CD4-positive, alpha-beta T cell treated with Interleukin-17A for 4 hours (primary cell): Measurements from ENCODE around the gene GVQW3.

ENCODE experiments used
- DNase-seq: peaks from one replicate; pipeline ENCODE4 v3.0.0-alpha.2; 2020; ENCODE audit warnings: mixed read lengths

Gene GVQW3

GRCh38 chr11:76380977-76381719 is at the start of gene GVQW3, which contains the start of gene THAP12:
TSS of gene GVQW3 (plus strand) at chr11:76381323. CDS start at chr11:76381829, 506 bp downstream.
TSS of gene THAP12 (minus strand) at chr11:76381132. CDS start at chr11:76380836, 296 bp downstream.
- peak; percentile 97 for DNase-seq

- no peak for DNase-seq
These were observed 46.2 kb upstream of the GVQW3 start for GRCh38 chr11:76334826-76335389.

- DNase-seq = no peak
These were observed 45.3 kb upstream of the GVQW3 start for GRCh38 chr11:76335842-76336241.

- no peak for DNase-seq
These were observed 44.5 kb upstream of the GVQW3 start for GRCh38 chr11:76336597-76336996.

GRCh38 chr11:76337469-76337868 is 43.7 kb upstream of the GVQW3 start:
- no peak for DNase-seq

- no peak for DNase-seq
These were observed 43.2 kb upstream of the GVQW3 start for GRCh38 chr11:76337923-76338322.

GRCh38 chr11:76339221-76339620 is 41.9 kb upstream of the GVQW3 start:
- DNase-seq = peak; percentile 8

- no peak for DNase-seq
These were observed 33.7 kb upstream of the GVQW3 start for GRCh38 chr11:76347466-76347865.

- no peak for DNase-seq
These were observed 32.8 kb upstream of the GVQW3 start for GRCh38 chr11:76348348-76348747.

GRCh38 chr11:76355172-76355571 is 26.0 kb upstream of the GVQW3 start:
- DNase-seq = no peak

- no peak for DNase-seq
These were observed 19.7 kb upstream of the GVQW3 start for GRCh38 chr11:76361374-76361773.

GRCh38 chr11:76361776-76362175 is 19.3 kb upstream of the GVQW3 start:
- DNase-seq = no peak

GRCh38 chr11:76362716-76363115 is 18.4 kb upstream of the GVQW3 start:
- DNase-seq = no peak

GRCh38 chr11:76365038-76365679 is 16.0 kb upstream of the GVQW3 start:
- DNase-seq = no peak

GRCh38 chr11:76368490-76368889 is 12.6 kb upstream of the GVQW3 start:
- DNase-seq = no peak

- DNase-seq = no peak
These were observed 11.7 kb upstream of the GVQW3 start for GRCh38 chr11:76369406-76369805.

GRCh38 chr11:76371170-76371569 is 10.0 kb upstream of the GVQW3 start:
- DNase-seq = peak; percentile 22

- no peak for DNase-seq
These were observed 4.2 kb upstream of the GVQW3 start for GRCh38 chr11:76376746-76377558.

GRCh38 chr11:76379807-76380158 is 1.3 kb upstream of the GVQW3 start:
- no peak for DNase-seq

GRCh38 chr11:76380159-76380976 is 755 bp upstream of the GVQW3 start:
- DNase-seq = peak; percentile 46

GRCh38 chr11:76382209-76382608 is 1.1 kb downstream of the GVQW3 start:
- DNase-seq = no peak

- no peak for DNase-seq
These were observed 4.8 kb downstream of the GVQW3 start for GRCh38 chr11:76385903-76386302.
